Activated CD4-positive, alpha-beta T cell treated with anti-CD3 and anti-CD28 coated beads for 36 hours (primary cell): ENCODE results near the gene PCDH19. TPM values are rescaled to one million over a fixed set of nuclear protein-coding genes. Genes with fewer than 3 reads are reported as not detected.

ENCODE experiments used
- ATAC-seq: fragments of 200-7000 bp; cut with Tn5 transposase; one replicate; pipeline ENCODE4 v1.10.0; 2021; ENCODE audit warnings: mild to moderate bottlenecking, moderate library complexity
- CTCF ChIA-PET: fragments of 350-600 bp; sonication (Branson Sonifier 250); formaldehyde crosslinking; loops from one replicate; lab custom pipeline; 2021; ENCODE audit warnings: antibody characterized with exemption; lab: Charles Lee
- POLR2A ChIA-PET: fragments of 350-600 bp; sonication (Branson Sonifier 250); formaldehyde crosslinking; loops from one replicate; lab custom pipeline; 2021; ENCODE audit warnings: antibody characterized with exemption, inconsistent platforms; lab: Charles Lee
- DNase-seq: peaks from one replicate; pipeline ENCODE4 v3.0.0-alpha.2; 2020
- H3K27ac Mint-ChIP-seq: one replicate; pipeline ENCODE4 v1.8.0; 2021; ENCODE audit warnings: mixed read lengths
- H3K27me3 Mint-ChIP-seq: one replicate; pipeline ENCODE4 v1.8.0; 2021; ENCODE audit warnings: mixed read lengths
- H3K36me3 Mint-ChIP-seq: one replicate; pipeline ENCODE4 v1.8.0; 2021; ENCODE audit warnings: low read depth, mixed read lengths
- H3K4me1 Mint-ChIP-seq: one replicate; pipeline ENCODE4 v1.8.0; 2021; ENCODE audit warnings: mixed read lengths
- H3K4me3 Mint-ChIP-seq: one replicate; pipeline ENCODE4 v1.8.0; 2021; ENCODE audit warnings: mild to moderate bottlenecking, moderate library complexity, mixed read lengths
- H3K9me3 Mint-ChIP-seq: one replicate; pipeline ENCODE4 v1.8.0; 2021; ENCODE audit warnings: low read depth, mixed read lengths
- intact Hi-C, 2 experiments: fragments of 100-400 bp; cut with DNase I in 1 of 2; cut with micrococcal nuclease in 1 of 2; formaldehyde crosslinking; loops; one replicate each; pipeline versions ENCODE4 v1.14.2 to v1.15.1; 2022 to 2024; cut with DNase I, micrococcal nuclease
- total RNA-seq, 2 experiments: library from RNA; stranded (reverse); gene quantifications; one replicate each; pipeline ENCODE4 v1.2.3, GENCODE V29; 2021

PCDH19 gene
- total RNA-seq, 2 experiments from 2014 or later, result 0.02 TPM; not detected in 1

- no peak for ATAC-seq
- H3K36me3 Mint-ChIP-seq, result no peaks in the 10 kb centered on the region
- POLR2A ChIA-PET, result no interaction called here
- no peaks in the 10 kb centered on the region for H3K27me3 Mint-ChIP-seq
- no peaks in the 10 kb centered on the region for H3K4me1 Mint-ChIP-seq
- H3K4me3 Mint-ChIP-seq, result no peak overlapping the region
- CTCF ChIA-PET, result interaction anchor here (0.7 kb wide), 1 partner anchor 41 kb away, joined by 3 read pairs; no protein-coding TSS in a partner anchor
- no peaks in the 10 kb centered on the region for H3K9me3 Mint-ChIP-seq
- no peak overlapping the region for H3K27ac Mint-ChIP-seq
- intact Hi-C loops, result no loop called here
- no peak for DNase-seq
Measured at GRCh38 chrX:100350704-100351489, 59.2 kb downstream of the PCDH19 start.

- H3K9me3 Mint-ChIP-seq, result no peaks in the 10 kb centered on the region
- H3K36me3 Mint-ChIP-seq, result no peaks in the 10 kb centered on the region
- no peak overlapping the region for H3K4me3 Mint-ChIP-seq
- no peaks in the 10 kb centered on the region for H3K4me1 Mint-ChIP-seq
- no peak for DNase-seq
- intact Hi-C loops, result no loop called here
- H3K27me3 Mint-ChIP-seq, result no peaks in the 10 kb centered on the region
- no peak for ATAC-seq
- ChIA-PET POLR2A (no interaction called here), CTCF (no interaction called here)
- no peak overlapping the region for H3K27ac Mint-ChIP-seq
Measured at GRCh38 chrX:100349391-100349790, 60.7 kb downstream of the PCDH19 start.

GRCh38 chrX:100341142-100341510 is 68.9 kb downstream of the PCDH19 start:
- DNase-seq, result no peak
- Mint-ChIP-seq H3K4me3 (no peak overlapping the region), H3K4me1 (no peaks in the 10 kb centered on the region), H3K36me3 (no peaks in the 10 kb centered on the region), H3K27me3 (no peaks in the 10 kb centered on the region), H3K27ac (no peak overlapping the region), H3K9me3 (no peaks in the 10 kb centered on the region)
- no peak for ATAC-seq
- ChIA-PET CTCF (no interaction called here), POLR2A (no interaction called here)
- intact Hi-C loops, result no loop called here

GRCh38 chrX:100340491-100341141 is 69.5 kb downstream of the PCDH19 start:
- DNase-seq (no peak), ATAC-seq (no peak)
- H3K27me3 Mint-ChIP-seq, result no peaks in the 10 kb centered on the region
- intact Hi-C loops, result no loop called here
- POLR2A ChIA-PET, result no interaction called here
- no peaks in the 10 kb centered on the region for H3K9me3 Mint-ChIP-seq
- CTCF ChIA-PET, result no interaction called here
- no peak overlapping the region for H3K27ac Mint-ChIP-seq
- H3K4me1 Mint-ChIP-seq, result no peaks in the 10 kb centered on the region
- H3K36me3 Mint-ChIP-seq, result no peaks in the 10 kb centered on the region
- H3K4me3 Mint-ChIP-seq, result no peak overlapping the region

- DNase-seq (no peak), ATAC-seq (no peak)
- Mint-ChIP-seq H3K4me1 (no peaks in the 10 kb centered on the region), H3K36me3 (no peaks in the 10 kb centered on the region), H3K27me3 (no peaks in the 10 kb centered on the region), H3K9me3 (no peaks in the 10 kb centered on the region), H3K4me3 (no peak overlapping the region), H3K27ac (no peak overlapping the region)
- ChIA-PET POLR2A (no interaction called here), CTCF (no interaction called here)
- intact Hi-C loops, result no loop called here
Measured at GRCh38 chrX:100328351-100328750, 81.7 kb downstream of the PCDH19 start.

GRCh38 chrX:100319716-100320115 is 90.4 kb downstream of the PCDH19 start:
- no peak for ATAC-seq
- POLR2A ChIA-PET, result no interaction called here
- no peak overlapping the region for H3K4me3 Mint-ChIP-seq
- no peak for DNase-seq
- intact Hi-C loops, result no loop called here
- no peak overlapping the region for H3K27ac Mint-ChIP-seq
- H3K9me3 Mint-ChIP-seq, result no peaks in the 10 kb centered on the region
- CTCF ChIA-PET, result interaction anchor here (0.6 to 0.7 kb wide), 2 partner anchors 59 to 128 kb away, joined by 3 read pairs; no protein-coding TSS in a partner anchor
- no peaks in the 10 kb centered on the region for H3K27me3 Mint-ChIP-seq
- no peaks in the 10 kb centered on the region for H3K4me1 Mint-ChIP-seq
- H3K36me3 Mint-ChIP-seq, result no peaks in the 10 kb centered on the region

- Mint-ChIP-seq H3K27me3 (no peaks in the 10 kb centered on the region), H3K4me1 (no peaks in the 10 kb centered on the region), H3K27ac (no peak overlapping the region), H3K36me3 (no peaks in the 10 kb centered on the region), H3K9me3 (no peaks in the 10 kb centered on the region), H3K4me3 (no peak overlapping the region)
- intact Hi-C loops, result no loop called here
- no peak for ATAC-seq
- ChIA-PET CTCF (no interaction called here), POLR2A (no interaction called here)
- DNase-seq, result no peak
Measured at GRCh38 chrX:100316987-100317386, 93.1 kb downstream of the PCDH19 start.

- CTCF ChIA-PET, result no interaction called here
- no peaks in the 10 kb centered on the region for H3K27me3 Mint-ChIP-seq
Measured at GRCh38 chrX:100315566-100315965, 94.5 kb downstream of the PCDH19 start.

GRCh38 chrX:100299559-100299958 is 110.5 kb downstream of the PCDH19 start:
- CTCF ChIA-PET, result no interaction called here
- no peaks in the 10 kb centered on the region for H3K36me3 Mint-ChIP-seq
- H3K4me3 Mint-ChIP-seq, result no peak overlapping the region
- peaks cover 2% of the 10 kb centered on the region for H3K9me3 Mint-ChIP-seq
- no peak overlapping the region for H3K27ac Mint-ChIP-seq
- H3K4me1 Mint-ChIP-seq, result no peaks in the 10 kb centered on the region
- POLR2A ChIA-PET, result no interaction called here
- intact Hi-C loops, result loop anchor here in 1 of 2 experiments (5.0 kb wide), 1 partner anchor 952 kb away; no protein-coding TSS in a partner anchor
- H3K27me3 Mint-ChIP-seq, result no peaks in the 10 kb centered on the region
- no peak for ATAC-seq
- DNase-seq, result no peak

More at GRCh38 chrX:100315566-100315965, 94.5 kb downstream of the PCDH19 start:
- Mint-ChIP-seq H3K4me1 (no peaks in the 10 kb centered on the region), H3K9me3 (no peaks in the 10 kb centered on the region), H3K27ac (no peak overlapping the region), H3K36me3 (no peaks in the 10 kb centered on the region), H3K4me3 (no peak overlapping the region)
- no peak for ATAC-seq
- intact Hi-C loops, result no loop called here
- POLR2A ChIA-PET, result no interaction called here
- DNase-seq, result no peak

GRCh38 chrX:100297728-100298127 is 112.3 kb downstream of the PCDH19 start:
- ChIA-PET POLR2A (no interaction called here), CTCF (no interaction called here)
- no peak overlapping the region for H3K4me3 Mint-ChIP-seq
- no peak overlapping the region for H3K27ac Mint-ChIP-seq
- no peaks in the 10 kb centered on the region for H3K9me3 Mint-ChIP-seq
- H3K4me1 Mint-ChIP-seq, result no peaks in the 10 kb centered on the region
- no peaks in the 10 kb centered on the region for H3K27me3 Mint-ChIP-seq
- ATAC-seq, result no peak
- no peak for DNase-seq
- no peaks in the 10 kb centered on the region for H3K36me3 Mint-ChIP-seq
- intact Hi-C loops, result loop anchor here in 1 of 2 experiments (5.0 kb wide), 1 partner anchor 950 kb away; no protein-coding TSS in a partner anchor

GRCh38 chrX:100296183-100296753 is 113.8 kb downstream of the PCDH19 start:
- no peak overlapping the region for H3K4me3 Mint-ChIP-seq
- H3K27me3 Mint-ChIP-seq, result no peaks in the 10 kb centered on the region
- no peaks in the 10 kb centered on the region for H3K9me3 Mint-ChIP-seq
- ChIA-PET CTCF (no interaction called here), POLR2A (no interaction called here)
- H3K36me3 Mint-ChIP-seq, result no peaks in the 10 kb centered on the region
- DNase-seq (no peak), ATAC-seq (no peak)
- no peak overlapping the region for H3K27ac Mint-ChIP-seq
- intact Hi-C loops, result loop anchor here in 1 of 2 experiments (5.0 kb wide), 1 partner anchor 949 kb away; no protein-coding TSS in a partner anchor
- H3K4me1 Mint-ChIP-seq, result no peaks in the 10 kb centered on the region
